NOMO-1 treated with DMSO at 0.1 percent for 48 hours (cell line): ENCODE results near the gene ATP5ME.
"Not testable (repeated sequence)": the region's sequence is repeated elsewhere in the genome, so short reads cannot be mapped to it uniquely, and the experiment has no call there.

Source experiments
- DNase-seq: peaks from one replicate; lab custom pipeline; 2025; ENCODE audit not compliant: unreplicated experiment; lab: John Stamatoyannopoulos, UW

The ATP5ME gene

DNA sequence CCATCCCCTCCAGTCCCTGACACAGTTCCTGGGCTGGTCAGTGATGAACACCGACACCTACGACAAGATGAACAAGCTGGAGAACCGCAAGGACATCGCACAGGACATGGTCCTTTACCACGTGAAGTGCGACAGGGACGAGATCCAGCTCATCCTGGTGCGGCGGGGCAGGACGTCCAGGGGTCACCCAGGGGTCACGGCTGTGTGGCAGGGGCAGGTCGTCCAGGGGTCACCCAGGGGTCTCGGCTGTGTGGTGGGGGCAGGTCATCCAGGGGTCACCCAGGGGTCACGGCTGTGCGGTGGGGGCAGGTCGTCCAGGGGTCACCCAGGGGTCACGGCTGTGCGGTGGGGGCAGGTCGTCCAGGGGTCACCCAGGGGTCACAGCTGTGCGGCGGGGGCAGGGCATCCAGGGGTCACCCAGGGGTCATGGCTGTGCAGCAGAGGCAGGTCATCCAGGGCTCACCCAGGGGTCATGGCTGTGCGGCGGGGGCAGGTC is 16.7 kb downstream of the ATP5ME start:
- no peak for DNase-seq

DNA sequence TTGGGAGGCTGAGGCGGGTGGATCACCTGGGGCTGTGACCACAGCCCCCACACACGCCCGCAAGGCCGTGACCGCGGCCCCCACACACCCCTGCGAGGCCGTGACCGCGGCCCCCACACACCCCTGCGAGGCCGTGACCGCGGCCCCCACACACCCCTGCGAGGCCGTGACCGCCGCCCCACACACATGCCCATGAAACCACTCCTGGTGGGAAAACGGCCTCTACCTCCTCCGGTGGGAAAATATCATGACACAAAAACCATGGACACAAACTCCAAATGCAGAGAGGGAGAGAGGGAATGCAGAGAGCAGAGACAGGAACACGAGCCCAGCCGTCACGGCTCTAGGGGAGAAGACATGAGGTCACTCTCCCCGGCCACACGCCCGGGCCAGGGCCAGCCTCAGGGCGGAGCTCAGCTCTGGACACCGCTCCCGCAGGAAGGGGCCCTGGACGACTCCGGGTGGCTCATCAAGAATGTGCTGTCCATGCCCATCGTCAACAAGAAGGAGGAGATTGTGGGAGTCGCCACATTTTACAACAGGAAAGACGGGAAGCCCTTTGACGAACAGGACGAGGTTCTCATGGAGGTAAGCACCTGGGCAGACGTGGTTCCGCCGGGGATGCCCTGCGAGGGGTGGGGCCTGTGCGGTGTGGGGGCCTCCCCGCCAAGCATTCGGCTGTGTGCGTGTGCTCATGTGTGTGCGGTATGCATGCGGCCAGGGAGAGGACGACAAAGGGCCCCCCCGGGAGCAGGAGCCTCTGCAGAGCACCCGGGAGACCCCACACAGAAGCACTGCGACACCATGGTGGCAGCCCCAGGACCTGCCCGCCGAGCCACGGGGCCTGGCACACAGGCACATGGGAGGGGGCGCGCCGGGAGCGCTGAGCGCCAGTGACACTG is 17.4 kb downstream of the ATP5ME start:
- no peak for DNase-seq

DNA sequence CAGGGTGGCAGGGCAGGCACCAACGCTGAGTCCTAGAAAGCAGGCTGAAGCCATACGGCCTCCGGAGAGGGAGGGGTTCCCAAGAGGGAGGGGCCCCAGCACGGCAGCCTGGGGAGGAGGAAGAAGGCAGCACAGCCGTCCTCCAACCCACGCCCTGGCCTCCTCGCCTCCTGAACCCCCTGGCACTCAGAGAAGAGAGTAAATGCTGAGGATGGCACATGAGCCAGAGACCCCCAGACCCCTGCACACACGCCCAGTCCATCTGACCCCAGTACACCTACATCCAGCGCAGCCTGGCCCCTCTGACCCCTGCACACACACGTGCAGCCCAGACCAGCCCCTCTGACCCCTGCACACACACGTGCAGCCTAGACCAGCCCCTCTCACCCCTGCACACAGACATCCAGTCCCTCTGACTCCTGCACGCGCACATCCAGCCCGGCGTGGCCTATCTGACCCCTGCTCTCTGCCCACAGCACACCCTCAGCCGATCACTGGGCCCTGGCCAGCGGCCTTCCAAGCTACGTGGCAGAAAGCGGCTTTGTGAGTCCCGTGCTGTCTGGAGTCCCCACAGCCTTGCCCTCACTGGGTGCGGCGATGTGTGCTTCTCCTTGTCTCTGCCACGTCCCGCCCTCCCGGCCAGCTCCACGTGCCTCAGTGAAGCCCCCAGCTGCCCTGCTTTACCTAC is 18.5 kb downstream of the ATP5ME start:
- no peak for DNase-seq

DNA sequence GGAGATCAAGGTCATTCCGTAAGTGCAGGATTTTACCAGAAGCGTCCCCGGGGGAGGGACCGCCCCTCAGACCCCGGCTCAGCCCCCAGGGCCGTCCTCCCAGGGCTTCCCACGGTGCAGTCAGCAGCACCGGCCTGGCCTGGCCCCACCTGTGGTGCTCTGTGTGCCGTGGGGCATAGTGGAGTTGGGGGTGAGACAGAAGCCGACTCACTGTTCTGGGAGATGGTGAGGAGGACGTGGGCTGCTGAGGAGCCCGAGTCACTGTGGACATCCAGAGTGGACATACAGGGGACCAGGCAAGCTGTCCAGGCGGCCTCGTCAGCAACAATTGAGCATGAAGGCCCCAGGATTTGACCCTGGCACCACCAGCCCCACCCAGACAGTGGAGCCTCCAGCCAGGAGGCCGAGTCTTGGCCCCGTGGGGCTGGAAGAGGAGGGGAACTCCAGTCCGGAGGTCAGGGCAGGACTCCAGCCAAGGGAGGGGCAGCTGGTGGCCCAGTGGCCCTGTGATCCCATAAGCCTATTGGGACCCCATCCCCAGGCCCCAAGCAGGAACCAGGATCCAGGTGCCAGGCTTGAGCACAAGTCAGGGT is 19.1 kb downstream of the ATP5ME start:
- DNase-seq, result no peak

DNA sequence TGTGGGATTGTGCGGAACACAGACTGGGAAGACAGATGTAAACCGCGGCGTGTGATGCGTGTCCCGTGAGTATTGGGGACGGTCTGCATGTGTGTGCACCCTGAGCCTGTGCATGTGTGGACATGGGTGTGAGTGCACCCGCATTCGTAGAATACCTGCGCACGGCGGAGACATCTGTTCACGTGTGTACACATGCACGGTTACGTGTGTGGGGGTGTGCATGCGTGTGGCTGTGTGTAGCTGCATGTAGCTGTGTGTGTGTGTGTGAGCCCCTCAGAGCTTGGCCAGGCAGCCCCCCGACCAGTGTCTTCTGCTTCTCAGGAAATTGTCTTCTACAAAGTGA is 19.6 kb downstream of the ATP5ME start:
- no peak for DNase-seq

DNA sequence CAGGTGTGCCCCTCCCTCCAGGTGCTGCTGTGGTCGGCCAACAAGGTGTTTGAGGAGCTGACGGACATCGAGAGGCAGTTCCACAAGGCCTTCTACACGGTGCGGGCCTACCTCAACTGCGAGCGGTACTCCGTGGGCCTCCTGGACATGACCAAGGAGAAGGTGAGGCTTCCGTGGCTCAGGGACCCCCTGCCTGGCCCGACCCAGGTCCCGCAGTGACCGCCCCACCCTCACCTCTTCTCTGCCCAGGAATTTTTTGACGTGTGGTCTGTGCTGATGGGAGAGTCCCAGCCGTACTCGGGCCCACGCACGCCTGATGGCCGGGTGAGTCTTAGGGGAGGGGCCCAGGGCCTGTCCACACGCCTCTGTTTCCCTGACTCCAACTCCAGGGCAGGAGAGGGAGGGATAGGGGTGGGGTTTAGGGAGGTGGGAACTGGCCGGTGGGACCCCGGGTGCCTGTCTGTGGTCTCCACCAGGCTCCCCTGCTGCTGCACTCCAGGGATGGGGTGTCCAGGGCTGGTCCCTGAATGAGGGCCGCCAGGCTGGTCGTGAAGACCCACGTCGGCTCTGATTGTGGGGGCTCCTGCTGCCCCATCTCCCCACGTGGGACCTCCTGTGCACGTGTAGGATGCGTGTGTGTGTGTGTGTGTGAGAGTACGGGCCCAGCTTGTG is 20.1 kb downstream of the ATP5ME start:
- DNase-seq, result no peak

DNA sequence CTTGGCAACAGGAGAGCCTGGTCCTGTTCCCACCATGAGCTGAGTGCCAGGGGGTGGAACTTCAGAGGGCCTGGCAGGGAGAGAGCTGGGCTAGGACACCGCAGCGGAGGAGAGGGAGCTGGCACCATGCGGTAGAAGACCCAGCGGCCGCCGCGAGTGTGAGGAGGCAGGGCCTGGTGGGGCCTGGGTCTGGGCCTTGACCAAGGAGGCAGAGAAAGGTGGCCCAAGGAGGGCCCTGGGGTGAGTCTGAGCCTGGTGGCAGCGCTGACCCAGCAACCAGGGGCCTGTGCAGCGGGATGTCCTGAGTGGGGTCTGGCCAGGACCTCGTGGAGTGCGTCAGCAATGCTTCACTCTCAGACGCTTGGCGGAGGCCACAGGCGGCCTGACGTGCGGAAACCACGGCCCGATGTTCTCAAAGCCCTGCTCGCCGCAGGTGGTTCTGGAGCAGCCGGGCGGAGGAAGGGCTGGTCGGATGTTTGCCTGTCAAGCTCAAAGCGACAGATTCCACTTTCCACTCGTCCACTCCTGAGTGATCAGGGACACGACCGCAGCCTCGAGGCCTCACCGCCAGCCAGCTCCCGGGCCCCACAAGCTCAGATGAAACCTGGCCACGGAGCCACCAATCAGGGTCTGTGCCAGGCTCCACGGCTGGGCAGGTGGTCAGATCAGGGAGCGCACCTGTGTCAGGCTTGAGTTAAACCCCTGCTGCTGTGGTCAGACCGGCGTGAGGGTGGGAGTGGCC is 20.8 kb downstream of the ATP5ME start:
- no peak for DNase-seq

DNA sequence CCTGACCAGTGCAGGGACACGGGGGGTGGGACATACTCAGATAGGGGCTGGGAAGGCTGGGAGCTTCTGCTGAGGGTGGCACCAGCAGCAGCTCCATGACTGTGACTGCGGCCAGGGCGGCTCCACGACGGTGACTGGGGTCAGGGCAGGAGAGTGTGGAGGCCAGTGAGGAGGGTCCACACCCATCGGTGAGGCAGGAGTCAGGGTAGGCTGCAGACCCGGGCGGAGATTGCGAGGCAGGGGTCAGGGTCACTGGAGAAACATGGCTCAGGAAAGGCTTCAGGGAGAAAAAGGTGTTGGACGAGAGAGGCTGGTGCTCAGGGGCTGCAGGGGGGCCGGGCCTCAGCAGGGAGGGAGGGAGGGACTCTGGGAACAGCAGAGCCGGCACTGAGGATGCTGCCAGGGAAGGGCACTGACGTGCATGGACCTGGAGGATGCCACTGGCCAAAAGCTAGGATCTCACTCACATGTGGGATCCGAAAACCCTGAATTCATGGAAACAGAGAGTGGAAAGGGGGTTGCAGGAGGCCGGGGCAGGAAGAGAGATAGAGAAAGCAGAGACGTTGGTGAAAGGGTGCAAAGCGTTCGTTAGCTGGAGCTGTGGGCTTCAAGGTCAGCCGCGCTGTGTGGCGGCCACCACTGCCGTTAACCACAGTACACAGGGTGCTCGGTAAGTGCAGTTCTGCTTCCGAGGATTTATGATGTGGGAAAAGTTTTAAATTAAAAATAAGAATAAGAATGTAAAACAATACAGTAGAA is 22.0 kb downstream of the ATP5ME start:
- no peak for DNase-seq

DNA sequence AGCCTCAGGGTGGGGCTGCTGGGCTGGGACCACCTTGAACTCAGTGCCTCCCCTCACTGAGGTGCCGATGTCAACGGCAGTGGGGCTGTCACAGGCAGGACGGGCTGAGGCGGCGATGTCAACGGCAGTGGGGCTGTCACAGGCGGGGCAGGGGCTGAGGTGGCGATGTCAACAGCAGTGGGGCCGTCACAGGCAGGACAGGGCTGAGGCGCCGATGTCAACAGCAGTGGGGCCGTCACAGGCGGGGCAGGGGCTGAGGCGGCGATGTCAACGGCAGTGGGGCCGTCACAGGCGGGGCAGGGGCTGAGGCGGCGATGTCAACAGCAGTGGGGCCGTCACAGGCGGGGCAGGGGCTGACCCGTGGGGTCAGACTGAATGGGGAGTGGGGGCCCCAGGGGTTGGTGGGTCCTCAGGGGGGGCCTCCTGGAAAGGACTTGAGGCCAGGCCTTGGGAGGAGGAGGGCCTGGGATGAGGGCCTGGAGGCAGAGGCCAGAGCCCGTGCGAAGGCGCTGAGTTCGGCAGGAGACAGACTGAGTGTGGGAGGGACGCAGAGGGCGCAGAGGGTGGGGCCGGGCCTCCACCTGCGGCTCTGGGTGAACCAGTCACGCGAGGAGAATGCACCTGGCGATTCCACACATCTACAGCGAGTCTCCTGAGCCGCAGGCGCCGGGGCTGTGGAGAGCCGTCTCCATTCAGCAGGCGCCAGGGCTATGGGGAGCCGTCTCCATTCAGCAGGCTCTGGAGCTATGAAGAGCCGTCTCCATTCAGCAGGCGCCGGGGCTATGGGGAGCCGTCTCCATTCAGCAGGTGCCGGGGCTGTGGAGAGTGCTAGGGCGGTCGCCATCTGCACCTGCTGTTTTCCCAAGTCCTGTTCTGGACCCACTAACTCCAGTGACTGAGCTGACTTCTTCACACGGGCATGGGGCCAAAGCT is 22.9 kb downstream of the ATP5ME start:
- no peak for DNase-seq

DNA sequence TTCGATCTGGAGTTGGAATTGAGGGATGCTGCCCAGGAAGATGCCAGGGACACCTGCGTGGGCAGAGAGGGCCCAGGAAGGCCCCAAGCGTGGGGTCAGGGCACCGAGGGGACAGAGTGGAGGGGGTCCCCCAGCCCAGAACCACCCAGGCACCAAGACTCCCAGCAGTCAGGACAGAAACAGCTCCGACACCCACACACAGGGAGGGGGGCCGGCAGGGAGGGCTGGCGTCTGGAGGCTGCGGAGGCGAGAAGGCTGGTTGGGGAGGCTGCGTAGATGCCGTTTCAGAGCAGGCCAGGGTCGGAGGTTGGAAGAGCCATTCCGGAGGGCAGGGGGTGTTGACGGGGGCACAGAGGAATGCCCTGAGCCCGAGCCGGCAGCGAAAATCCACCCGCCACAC is 23.6 kb downstream of the ATP5ME start:
- DNase-seq, result no peak

DNA sequence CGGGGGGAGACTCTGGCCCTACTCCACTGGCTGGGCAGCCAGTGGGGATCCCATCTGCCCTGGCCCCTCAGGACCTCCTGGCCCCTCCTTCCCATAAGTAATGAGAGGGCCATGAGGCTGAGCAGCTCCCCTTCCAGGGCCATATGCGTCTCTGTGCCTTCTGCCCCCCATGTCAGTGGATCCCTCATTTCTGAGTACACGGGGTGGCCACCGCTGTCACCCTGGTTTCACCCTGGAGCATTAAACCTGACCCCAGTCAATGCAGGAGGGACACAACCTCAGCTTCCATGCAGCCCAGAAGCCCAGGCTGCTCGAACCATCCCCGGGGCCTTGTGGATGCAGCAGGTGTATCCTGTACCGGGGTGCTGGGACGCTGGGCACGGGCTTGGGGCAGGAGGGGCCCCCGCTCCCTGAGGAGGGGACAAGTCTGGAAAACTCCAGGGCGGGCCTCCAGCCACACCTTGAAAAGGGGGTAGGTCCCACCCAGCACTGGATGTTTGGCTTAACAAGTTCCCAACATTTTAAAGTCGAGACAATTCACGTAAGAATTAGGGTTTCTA is 24.2 kb downstream of the ATP5ME start:
- no peak for DNase-seq

DNA sequence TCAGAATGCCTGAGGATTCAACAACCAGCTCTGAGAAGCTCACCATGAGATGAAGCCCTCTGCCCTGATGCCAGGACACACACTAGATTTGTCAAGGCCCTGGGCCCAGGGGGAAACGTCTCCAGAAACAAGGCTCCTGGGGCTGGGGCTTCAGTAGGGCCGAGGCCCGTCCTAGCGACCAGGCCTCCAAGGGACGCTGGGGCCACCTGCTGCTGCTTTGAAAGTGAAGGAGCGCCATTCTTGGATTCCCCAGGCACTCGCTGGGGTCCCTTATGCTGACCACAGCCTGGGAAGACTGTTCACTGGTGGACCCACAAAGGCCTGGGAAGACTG is 24.8 kb downstream of the ATP5ME start:
- no peak for DNase-seq

DNA sequence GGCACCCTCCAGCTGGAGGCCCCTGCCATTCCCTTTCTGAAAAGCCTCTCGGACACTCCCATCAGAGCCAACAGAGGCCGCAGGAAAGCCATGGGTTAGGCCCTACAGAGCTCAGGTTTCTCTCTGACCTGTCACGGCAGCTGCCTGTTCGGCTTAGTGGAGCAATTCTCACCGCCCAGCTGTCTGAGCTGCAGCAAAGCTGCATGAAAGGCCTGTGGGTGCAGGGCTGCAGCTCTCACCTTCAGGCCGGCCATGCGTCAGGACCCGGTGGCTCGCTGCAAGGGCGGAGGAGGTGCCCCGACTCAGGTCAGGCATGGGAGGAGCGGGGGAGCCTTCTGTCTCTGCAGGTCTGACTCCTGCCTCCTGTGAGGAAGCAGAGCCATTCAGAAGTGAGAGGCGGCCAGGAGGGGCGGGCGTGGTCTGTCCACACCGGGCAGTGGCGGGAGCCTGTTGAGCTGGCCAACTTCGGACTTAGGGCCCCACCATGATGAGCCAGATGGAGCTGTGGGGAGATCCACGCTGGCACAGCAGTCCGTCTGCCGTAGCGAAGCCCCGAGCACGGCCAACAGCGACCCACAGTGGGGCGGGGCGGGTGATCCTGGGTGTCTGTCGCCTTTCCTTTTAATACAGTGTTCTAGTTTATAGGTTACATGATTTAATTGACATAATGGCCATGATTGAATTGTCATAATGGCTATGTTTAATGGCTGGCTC is 25.3 kb downstream of the ATP5ME start:
- DNase-seq, result no peak

DNA sequence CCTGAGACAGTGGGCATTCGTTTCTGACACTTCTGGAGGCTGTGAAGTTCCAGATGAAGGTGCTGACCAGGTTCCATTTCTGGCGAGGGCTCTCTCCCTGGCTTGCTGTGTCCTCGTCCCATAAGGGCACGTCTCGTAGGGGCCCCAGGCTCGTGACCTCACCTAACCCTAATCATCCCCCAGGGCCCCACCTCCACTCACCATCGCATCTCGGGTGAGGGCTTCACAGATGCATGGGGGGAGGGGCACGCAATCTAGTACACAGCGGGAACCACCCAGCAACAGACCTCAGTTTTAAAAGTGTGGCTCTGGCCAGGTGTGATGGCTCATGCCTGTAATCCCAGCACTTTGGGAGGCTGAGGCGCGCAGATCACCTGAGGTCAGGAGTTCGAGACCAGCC is 26.6 kb downstream of the ATP5ME start:
- no peak for DNase-seq

DNA sequence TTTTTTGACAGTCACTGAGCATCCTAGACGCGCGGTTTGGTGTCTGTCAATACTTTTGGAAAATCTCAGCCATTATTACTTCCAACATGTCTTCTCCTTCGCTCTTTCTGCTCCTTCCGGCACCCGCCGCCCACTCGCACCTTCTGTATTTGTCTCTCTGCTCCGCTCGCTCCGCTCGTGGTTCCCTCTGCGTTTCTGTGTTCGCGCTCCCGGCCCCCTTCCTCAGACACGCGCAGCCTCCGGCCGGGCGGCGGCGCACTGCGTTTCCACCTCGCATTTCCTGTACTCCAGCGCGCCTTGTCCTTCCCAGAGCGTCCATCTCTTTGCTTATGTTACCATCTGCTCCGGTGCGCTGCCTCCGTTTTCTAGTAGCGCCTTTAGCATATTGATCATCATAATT is 27.6 kb downstream of the ATP5ME start:
- DNase-seq, result no peak

DNA sequence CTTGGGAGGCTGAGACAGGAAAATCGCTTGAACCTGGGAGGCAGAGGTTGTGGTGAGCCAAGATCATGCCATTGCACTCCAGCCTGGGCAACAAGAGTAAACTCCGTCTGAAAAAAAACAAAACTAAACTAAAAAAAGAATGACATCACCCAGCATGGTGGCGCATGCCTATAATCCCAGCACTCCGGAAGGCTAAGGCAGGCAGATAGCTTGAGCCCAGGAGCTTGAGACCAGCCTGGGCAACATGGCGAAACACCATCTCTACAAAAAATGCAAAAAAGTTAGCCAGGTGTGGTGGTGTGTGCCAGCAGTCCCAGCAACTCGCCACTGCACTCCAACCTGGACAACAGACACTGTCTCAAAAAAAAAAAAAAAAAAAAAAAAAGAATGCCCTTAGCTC is 31.7 kb downstream of the ATP5ME start:
- DNase-seq, result not testable (repeated sequence)

DNA sequence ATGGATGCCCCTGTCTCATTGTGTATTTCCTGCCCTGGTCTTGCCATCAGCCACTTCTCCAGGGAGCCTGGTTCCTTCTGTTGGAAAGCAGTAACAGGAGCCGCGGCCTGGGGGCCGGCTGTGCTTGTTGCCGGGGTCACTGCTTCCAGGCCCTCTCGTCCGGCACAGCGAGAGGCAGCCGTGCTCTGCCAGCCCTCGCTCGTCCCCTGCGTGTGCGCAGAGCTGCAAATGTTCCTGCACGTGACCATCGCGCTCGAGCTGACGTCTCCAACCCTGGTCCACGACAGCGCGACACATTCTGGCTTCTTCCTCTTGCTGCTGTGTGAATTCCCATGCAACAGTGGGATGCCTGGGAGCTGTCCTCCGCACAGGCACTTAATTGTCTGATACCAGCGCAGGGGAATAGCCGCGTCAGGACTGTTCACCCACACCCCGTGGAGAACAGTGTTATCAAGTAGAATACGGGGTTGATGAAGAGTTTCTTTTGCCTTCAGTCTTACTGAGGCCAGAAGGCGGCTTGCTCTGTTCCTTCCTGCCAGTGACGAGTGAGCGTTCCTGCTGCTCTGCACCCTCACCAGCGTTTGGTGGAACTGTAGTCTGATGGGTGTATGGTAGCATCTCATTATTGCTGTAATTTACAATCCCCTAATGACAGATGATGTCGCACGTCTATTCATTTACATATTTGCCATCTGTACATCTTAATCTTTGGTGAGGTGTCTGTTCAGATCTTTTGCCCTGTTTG is 36.4 kb downstream of the ATP5ME start:
- no peak for DNase-seq
